HG03342 (cell line): ENCODE measurements around the gene NAXE.
"Not testable (repeated sequence)": the region's sequence is repeated elsewhere in the genome, so short reads cannot be mapped to it uniquely, and the experiment has no call there.

Source experiments
- ATAC-seq: cut with Tn5 transposase; IDR thresholded peaks from one replicate; pipeline ENCODE4 v1.9.1; 2021; ENCODE audit warnings: mild to moderate bottlenecking, moderate library complexity; ENCODE audit not compliant: unreplicated experiment

NAXE gene

GRCh38 chr1:156619582-156619955 lies 28.0 kb downstream of the NAXE start:
- no peak for ATAC-seq

GRCh38 chr1:156622581-156623297 lies 31.2 kb downstream of the NAXE start:
- no peak for ATAC-seq

- no peak for ATAC-seq
Observed at GRCh38 chr1:156623946-156624813, 32.6 kb downstream of the NAXE start.

DNA sequence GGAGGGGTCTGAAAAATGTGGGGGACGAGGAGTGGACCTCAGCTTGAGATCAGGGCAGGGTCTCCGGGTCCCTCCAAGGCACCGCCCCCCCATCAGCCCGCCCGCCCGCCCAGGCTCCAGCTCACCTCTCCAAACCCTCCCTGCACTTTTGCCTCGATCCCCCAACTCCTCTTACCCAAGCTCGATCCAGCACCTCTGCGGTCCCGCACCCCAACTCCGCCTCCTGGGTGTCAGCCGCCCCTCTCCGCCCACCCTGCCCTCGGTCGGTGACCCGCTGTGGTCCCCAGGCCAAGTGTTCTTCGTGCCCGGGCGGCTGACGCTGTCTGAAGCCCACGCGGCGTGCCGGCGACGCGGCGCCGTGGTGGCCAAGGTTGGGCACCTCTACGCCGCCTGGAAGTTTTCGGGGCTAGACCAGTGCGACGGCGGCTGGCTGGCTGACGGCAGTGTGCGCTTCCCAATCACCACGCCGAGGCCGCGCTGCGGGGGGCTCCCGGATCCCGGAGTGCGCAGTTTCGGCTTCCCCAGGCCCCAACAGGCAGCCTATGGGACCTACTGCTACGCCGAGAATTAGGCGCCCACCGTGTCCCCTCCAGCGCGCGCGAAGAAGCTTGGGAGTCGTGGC lies 33.3 kb downstream of the NAXE start:
- no peak for ATAC-seq

GRCh38 chr1:156625436-156626078 lies 34.0 kb downstream of the NAXE start:
- ATAC-seq: no peak

GRCh38 chr1:156626079-156626438 lies 34.5 kb downstream of the NAXE start:
- no peak for ATAC-seq

DNA sequence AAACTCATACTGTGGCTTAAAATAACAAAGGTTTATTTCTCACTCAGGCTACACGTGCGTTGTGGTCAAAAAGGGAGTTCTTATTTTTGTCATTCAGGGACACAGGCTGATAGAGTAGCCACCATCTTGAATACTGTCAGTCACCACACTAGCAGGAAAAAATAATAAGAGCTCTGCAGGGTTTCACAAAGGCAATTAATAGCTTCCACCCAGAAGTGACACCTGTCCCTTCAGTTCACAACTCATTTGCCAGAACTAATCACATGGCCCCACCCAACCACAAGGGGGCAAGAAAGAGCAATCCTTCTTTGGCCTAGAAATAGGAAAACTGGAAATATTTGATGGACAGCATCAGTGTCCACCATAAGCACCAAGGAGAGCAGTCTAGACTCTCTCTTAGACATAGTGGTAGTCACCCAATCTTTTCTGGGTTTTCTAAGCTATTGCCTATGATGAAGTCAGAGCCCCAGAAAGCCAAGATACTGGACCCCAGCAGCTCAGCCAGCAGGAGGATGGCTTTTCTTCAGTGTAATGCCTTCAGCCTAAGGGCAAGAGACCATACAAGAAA lies 35.8 kb downstream of the NAXE start:
- no peak for ATAC-seq

GRCh38 chr1:156629823-156630449 lies 38.4 kb downstream of the NAXE start:
- ATAC-seq: no peak

- not testable (repeated sequence) for ATAC-seq
Observed at GRCh38 chr1:156631152-156631551, 39.6 kb downstream of the NAXE start.

GRCh38 chr1:156632355-156632754 lies 40.8 kb downstream of the NAXE start:
- no peak for ATAC-seq

- ATAC-seq: no peak
Observed at GRCh38 chr1:156638189-156638985, 46.8 kb downstream of the NAXE start.

DNA sequence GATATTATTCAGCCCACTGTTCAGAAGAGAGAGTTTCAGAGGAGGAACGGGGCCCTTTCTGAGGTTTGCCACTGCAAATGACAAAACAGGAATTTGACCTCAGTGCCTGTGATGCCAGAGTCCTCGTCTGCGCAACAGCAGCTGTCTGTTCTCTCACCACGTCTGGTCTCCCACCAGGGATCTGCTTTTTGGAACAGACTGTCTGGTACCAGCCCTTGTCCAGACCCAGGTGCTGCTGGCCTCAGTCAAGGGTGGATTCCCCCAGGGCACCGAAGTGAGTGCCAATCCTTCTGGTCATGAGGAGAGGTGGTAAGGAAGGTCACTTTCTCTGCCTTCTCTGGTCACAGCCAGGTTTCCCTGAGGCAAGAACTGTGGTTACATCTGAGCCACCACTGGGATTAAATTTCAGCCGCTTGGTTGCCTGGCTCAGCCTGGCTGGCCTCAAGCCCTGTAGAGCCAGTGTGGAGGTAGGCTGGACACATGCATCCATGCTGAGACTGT lies 48.1 kb downstream of the NAXE start:
- ATAC-seq: no peak

- no peak for ATAC-seq
Observed at GRCh38 chr1:156640842-156641706, 49.5 kb downstream of the NAXE start.

DNA sequence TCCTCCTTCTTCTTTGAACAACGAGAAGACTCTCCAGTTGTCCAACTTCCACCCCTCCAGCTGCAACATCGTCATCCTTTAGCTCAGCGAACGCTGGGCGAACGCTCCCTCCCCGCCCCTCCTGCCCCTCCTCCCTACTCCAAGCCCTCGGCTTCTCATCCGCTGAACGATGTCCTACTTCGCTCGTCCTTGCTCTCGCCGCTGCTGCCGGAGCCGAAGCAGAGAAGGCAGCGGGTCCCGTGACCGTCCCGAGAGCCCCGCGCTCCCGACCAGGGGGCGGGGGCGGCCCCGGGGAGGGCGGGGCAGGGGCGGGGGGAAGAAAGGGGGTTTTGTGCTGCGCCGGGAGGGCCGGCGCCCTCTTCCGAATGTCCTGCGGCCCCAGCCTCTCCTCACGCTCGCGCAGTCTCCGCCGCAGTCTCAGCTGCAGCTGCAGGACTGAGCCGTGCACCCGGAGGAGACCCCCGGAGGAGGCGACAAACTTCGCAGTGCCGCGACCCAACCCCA lies 50.2 kb downstream of the NAXE start, which contains the start of gene BCAN:
Gene BCAN (plus strand): TSS at position 357 of the 504 bp plus-strand sequence. CDS start 3,938 bp downstream, outside the sequence.
- ATAC-seq: no peak

DNA sequence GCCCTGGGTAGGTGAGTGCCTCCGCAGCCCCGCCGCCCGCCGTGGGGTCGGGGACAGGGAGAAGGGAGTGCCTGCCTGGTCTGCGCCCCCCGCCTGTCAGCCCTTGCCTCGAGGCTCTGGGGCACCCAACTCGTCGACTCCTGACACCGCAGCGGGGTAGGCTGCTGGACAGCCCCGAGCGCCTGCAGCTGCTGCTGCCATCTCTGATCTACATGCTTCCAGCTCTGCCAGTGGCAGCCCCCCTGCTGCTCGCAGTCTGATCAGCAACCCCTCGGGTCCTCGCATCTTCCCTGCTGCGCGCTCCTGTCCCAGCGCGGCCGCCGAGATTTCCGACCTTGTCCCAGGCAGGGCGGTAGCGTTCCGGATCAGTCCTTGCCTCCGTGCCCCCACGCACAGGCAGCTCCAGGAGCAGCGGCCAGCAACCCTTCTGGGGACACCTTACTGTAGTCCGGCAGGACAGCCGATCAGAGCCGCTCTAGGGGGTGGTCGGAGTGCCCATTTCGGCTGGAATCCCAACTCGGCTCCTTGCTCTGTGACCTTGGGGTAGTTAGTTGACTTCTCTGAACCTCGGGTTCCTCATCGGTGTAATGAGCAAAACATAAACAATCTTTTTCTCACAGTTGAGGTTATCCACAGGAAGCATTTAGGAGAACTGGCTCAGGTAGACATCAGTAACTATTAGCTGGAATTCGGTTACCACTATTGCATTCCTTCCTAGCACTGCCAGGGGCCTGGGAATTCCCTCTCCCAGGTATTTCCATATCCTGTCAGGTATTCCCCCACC lies 50.9 kb downstream of the NAXE start:
- no peak for ATAC-seq

- no peak for ATAC-seq
Observed at GRCh38 chr1:156643049-156643777, 51.6 kb downstream of the NAXE start.

DNA sequence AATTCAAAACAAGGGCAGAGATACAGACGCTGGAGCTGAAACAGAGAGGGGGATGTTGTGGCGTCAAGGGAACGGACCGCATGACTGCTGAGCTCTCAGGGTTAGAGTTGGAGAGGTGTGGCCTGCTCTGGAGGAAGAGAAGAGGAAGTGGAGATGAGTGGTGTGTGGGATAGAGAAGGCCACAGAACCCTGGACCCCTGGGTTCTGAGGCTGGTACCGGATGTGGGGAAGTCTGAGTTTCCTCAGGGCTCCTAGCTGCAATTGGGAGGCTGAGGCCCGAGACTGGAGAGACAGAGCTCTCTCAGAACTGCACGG lies 52.2 kb downstream of the NAXE start:
- ATAC-seq: no peak
